NCI-H2171 treated with DMSO at 0.1 percent for 48 hours (cell line): ENCODE results near the gene VEGFC.

Experiments
- DNase-seq: peaks from one replicate; lab custom pipeline; 2025; lab: John Stamatoyannopoulos, UW

Gene VEGFC

DNA sequence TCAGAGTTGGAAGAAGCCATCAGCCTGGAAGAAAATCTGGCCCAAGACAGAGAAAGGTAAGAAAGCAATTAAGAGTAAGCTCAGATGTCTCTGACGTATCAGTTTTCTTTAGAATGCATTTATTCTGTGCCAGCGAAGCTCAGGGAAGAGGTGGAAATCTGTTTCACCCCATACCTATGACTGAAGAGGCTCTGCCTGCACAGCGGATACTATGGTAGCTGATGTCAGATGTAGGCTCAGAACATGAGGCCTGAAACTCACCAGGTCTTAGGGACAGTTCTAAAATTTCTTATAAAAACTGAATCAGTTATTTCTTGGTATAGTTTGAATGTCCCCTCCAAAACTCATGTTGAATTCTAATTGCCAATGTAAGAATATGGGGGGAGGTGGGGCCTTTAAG, 30.9 kb downstream of the VEGFC start:
- DNase-seq: no peak

DNA sequence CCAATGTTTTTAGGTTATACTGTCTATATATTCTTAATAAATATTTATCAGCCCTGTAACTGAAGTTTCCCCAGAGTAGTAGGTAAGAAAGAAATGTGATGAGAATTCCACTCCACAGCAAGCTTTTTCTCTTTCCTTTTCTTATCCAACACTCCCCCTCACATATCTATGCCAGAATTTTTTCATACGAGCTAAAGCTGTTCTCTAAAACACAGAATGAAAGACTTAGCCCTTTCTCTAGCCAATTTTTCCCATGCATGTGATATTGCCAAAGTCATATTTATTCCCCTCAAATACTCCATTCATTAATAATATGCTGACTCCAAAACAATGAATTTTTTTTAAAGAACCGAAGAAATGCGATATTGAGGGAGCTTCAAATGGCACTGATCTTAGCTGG, 32.3 kb downstream of the VEGFC start:
- no peak for DNase-seq

DNA sequence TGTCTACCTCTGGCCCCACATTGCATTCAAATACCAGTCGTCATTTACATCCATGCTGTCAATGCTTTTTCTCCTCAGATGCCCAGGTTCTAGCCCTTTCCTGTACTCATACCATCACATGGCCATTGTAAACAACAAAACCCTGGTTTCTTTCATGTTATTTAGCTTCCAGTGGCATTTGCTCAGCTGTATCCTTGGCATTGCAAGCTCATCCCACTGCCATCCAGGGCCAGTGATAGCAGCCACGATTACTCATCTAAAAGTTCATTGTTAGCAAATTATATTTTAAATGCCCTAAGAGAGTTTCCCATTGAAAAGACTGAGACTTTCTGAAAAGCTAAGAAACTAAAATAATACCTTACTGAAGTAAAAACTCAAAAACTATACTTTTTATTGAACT, 34.0 kb downstream of the VEGFC start:
- no peak for DNase-seq

DNA sequence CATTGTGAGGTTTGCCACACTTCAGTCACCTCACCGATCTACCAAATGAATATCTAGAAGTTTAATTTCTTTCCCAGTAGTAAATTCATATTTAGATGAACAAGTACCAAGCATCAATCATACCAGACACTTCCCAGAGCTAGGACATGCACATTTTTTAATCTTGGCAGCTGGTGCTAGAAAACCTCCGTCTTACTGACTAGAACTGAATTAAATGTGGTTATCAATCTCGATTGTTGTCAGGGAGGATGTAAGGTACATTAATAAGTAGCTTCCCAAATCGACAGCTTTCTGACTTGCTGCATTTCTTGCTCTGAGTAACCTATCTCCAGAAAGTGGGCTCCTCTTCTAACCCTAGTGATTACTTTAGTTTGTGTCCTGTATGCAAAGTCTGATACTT, 34.4 kb downstream of the VEGFC start:
- DNase-seq: no peak

DNA sequence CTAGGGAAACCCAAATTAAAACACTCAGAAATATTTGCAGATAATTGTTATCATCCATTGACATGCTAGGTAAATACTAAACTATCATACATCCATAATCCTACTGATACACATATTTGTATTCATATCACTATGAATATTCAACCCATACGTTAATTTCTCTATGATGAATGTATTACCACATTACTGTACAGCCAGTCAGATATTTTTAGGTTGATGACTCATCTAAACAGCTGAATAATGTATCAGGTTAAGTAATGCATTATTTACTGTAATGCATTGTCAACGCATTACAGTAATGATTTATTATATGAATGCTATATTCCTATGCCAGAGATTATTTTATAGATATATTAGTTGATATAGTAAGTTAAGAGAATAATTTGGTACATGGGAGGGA, 37.1 kb downstream of the VEGFC start:
- DNase-seq: no peak

DNA sequence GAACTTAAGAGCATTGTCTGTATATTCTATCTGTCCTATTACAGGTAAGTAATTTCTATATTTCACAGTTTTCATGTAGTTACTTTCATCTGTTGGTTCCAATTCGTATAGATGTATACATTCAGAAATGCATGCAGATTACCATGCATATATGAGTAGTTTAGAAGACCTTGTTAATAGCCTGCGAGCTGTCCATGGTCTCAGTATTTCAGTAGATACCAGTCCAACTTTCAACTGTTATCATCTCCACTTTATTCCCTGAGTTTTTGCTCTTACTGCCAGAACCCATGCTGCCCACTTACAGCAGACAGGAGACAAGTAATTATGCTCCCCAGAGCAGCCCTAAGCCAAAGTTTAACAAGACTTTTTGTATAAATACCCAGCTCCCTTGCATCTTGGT, 37.7 kb downstream of the VEGFC start:
- no peak for DNase-seq

DNA sequence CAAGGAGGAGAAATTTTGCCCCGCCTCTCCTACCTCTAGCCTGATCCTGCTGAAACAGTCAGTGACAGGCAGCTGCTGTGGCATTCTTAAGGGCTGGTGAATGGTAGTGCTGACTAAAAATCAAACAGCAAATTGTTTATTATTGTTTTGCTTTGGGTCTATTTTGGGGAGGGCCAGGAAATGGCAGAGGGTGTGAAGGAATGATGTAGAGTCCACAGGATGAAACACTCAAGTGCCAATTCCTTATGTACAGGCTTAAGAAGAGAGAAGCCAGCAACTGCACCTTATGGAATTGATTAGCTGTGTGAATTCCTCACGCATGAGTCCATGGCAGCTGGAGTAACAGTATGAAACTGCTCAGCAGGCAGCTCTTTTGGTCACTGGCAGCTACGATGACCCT, 39.7 kb downstream of the VEGFC start:
- DNase-seq: no peak

DNA sequence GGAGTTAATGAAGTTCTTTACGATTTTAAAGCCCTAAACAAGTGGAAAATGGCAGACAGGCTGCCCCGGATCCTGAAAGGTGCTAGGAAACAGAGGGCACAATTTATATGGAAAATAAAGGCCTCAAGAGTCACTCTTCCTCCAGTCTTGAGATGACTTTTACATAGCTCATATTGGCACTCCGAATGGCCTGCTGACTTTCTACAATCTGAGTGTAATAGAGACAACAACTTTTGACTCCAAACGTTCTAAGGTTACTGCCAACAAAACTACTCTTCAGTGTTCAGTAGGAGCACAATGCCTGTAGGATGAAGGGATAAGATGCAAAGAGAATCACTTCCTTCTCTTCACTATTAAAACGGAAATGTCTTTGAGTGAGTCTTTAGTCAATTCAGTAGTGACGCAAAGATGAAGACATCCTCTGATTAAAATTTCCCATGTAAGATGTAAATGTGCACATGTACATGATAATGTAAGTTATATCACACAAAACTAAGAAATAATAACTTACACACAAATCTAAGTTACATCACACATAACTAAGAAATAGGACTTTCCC, 40.5 kb downstream of the VEGFC start:
- DNase-seq: no peak

DNA sequence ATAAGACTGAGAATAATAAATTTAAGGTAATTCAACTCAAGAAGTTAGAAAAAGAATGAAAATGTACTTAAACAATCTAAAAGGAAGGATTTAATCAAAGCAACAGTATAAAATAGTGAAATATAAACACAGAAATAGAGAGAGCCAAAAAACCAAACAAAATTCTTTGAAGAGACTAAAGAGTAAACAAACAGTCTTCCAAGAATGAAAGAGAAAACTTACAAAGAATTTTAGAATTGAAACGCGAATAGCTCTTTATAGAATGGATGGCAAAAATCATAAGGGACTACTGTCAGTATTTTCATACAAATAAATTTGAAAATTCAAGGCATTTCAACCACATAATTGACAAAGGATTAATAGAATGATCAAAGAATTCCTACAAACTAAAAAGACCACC, 41.7 kb downstream of the VEGFC start:
- no peak for DNase-seq

DNA sequence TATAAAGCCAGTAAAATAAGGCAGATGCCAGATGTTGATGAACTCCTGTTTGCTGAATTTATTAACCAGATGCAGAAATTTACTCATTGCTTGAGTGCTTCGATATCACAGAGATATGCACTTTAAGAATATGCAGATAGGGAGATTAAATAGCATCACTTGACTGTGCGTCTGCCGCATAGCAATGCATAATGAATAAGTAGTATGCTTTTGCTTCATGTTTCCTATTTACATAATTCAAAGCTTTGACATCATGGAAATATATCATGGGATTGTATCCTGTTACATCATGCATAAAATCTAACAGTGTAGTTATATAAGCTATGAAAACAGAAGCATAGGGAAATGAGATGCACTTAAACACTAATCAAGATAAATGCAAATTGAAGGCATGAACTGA, 45.9 kb downstream of the VEGFC start:
- no peak for DNase-seq

DNA sequence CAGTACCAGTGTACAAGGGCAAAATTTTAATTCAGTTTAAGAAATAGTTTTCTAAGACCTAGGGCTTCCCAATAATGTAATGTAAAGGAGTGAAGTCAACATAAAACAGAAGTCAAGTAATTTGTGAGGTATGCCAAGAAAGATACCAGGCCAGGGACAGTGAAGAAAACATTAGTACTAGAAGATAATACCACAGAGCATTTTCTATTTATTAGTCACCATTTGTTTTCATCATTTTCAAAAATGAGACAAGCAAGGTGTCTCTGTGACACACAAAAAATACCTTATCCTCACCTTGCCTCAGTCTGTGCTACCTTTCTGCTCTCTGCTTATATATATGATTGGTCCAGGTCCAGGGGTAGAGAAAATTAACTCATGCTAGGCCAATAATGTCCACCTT, 46.8 kb downstream of the VEGFC start:
- no peak for DNase-seq

DNA sequence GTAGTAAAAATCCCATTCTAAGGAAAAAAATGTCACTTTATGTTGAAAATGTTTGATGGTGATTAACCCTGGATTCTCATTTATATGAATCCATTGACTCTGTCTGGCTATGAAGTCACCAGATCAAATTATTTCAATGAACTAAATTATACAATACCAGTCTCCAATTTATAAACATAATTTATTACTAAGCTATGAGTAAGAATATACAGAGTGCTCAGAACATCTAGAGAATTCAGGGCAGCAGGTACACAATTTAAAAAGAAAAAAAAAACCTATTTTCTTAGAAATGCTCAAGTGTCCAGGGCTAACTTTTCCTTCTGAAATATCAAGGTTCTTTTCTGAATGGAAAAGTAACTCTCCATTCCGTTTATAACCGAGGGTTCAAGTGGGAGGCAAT, 48.6 kb downstream of the VEGFC start:
- DNase-seq: no peak

DNA sequence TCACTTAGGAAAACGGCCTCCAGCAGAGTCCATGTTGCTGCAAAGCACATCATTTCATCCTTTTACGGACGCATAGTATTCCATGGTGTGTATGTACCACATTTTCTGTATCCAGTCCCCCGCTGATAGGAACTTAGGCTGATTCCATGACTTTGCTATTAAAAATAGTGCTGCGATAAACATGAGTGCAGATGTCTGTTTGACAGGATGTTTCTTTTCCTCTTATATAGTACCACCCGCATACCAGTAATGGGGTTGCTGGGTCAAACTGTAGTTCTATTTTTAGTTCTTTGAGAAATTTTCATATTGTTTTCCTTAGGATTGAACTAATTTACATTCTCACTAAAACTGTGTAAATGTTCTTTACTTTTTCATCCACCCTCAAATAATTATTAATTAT, 50.5 kb downstream of the VEGFC start:
- DNase-seq: no peak

DNA sequence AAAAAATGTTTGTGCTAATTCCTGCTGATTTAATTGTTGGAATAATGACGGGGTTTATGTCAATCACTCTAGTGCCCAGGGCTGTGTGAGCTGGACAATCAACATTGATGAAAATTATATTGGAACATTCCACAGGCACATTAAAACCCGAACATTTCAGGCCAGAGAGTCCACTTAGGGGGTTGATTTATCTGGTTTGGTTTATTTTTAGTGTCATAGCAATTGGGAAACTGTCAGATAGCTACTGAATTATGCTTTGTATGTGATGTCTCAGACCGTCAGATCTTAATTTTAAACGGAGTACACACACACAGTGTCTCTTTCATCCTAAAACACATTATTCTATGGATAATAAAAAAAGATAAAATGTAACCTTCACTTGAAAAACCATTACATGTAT, 51.5 kb downstream of the VEGFC start:
- no peak for DNase-seq

DNA sequence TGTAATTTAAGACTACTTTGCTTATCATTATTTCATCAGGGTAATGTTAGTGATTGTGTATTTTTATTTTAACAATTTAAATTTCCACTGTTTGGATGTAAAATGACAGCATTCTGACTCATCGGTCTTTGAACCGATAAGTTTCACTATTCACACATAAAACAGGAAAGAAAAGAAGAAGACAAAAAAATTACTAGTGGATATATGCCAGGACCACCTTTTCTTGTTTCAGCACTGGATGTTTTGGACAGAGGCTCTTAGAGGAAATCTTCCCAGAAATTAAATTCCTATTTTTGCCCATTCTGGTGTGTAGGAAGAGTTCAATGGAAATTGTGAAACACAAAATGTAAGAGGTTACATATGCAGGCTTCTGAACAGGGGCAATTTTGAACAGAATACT, 57.4 kb downstream of the VEGFC start:
- no peak for DNase-seq

DNA sequence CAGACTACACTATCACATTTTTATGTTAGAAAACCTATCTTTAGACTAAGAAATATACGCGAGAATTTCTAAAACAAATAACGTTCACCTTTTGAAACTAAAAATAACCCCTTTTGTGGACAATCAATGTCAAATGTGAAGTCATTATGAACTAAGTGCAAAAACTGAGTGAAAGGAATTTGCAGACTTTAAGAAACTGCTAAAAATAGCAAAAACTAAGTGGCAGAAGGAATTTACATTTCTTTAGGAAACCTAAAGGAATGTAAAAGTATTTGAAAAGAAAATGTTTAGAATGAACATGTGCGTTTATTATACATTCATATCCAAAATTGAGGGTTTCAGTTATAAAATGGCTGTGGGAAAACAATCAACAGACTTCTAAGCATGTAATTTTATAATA, 58.3 kb downstream of the VEGFC start:
- DNase-seq: no peak

DNA sequence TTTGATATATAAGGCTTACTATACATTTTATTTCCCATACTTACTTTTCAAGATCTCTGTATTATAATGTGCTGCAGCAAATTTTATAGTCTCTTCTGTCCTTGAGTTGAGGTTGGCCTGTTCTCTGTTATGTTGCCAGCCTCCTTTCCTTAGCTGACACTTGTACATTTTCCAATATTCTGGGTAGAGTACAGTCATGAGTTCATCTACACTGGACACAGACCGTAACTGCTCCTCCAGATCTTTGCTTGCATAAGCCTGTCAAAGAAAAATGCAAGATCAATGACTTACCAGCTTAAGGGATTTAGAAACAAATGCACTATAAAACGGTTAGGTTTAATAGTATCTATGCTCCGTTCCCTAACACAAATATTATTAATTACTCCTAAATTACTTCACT, 63.2 kb downstream of the VEGFC start:
- no peak for DNase-seq

DNA sequence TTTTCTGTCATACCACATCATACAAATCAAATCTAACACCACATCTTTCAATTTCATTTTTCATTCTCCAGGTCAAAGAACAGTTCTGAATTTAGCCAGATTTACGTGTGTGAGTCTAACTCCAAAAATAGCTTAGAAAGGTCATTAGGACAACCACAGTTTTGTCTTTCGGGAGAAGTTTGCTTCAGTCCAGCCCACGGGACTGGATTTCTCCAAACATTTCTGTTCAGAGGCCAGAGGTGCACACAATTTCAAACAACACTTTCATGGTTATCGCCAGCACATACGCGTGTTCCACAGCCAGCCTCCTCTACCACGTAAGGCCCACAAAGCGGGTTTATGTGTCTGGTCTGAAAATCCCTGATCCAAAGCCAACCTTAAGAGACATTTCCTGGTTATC, 65.9 kb downstream of the VEGFC start:
- no peak for DNase-seq

DNA sequence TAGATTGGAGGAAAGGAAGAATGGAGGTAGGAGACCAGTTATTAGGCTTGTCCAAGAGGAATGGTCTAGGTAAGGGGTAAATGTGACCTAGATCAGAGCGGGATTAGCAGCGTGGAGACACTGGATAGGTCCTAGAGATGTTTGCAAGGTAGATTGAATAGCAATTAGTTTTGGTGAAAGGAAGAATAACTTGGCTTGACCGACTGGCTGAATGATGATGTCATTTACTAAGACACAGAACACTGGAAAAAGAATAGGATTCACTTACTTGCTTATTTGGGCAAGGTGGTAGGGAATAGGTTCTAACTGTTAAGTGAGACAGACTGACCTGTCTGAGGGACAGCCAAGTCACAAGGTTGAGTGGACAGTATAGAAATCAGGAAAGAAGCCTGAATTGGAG, 71.3 kb downstream of the VEGFC start:
- no peak for DNase-seq

DNA sequence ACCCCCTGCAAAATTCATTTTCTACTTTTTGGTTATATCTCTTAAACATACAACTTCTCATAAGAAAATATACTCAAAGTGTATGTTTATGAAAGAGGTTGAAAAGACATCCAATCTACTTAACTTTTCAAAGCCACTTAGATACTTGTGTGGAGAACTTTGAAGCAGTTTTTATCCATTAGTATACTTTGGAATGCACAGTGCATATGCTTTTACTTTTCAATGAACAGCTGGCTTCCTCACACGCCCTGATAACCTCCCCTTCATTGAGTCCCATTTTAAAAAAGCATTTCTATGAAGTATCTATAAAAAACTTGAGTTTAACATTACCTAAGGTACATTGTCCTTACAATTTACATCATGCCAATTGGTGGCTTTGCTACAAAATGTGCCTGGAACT, 73.8 kb downstream of the VEGFC start:
- no peak for DNase-seq

DNA sequence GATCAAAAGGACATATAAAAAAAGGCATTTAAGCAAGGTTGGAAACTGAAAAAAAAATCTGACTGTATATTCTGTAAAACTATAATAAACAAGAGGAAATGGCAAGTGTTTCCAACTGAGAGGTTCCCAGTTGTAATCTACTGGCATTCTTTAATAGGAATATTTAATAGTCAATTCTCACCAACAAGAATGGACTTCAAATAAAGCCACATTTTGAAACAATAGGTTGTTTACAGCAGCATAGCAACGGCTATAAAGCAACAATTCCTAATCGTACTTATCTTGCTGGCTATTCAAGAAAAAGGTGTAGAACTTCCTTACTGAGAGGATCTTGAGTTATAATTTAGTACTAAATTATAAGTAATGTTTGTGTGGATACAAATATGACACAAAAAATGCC, 75.5 kb downstream of the VEGFC start:
- DNase-seq: no peak

DNA sequence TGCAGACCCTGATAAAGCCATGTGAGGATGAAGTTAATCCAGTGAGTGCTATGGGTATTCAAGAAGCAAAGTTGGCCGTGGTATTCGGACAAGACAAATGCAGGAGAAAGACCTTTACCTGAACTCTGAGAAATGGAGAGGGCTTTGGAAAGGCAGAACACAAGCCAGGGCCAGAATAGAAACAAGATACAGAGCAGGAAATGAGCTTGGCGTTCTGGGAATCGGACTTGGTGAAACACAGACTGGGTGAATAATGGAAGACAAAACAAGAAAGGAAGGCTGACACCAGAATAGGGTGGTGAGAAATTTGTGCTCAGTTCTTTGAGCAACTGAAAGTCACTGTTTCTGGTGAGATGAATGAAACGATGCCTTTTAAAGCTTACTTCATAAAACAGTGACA, 83.3 kb downstream of the VEGFC start:
- DNase-seq: no peak

DNA sequence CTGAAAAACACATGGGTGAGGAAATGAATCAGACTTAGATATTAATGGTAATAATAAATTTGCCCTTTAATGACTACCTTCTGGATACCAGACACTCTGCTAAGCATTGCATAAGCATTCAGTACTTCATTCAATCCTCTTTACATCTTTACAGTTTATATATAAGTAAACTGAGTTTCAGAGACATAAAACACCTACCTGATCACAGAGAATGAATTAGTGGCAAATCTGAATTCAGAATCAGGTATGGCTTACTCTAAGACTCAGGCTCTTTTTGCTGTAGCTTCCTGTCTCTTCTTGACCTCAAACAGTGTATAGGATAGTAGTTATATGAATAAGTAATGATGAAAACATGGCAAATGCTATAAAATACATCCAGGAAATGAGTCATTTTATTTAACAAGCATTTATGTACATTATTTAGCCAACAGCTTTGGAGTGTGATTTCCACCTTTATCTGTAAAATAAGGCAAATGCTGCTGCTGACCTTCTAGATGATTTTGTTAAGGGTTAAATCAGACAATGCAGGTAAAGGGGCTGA, 83.9 kb downstream of the VEGFC start:
- DNase-seq: no peak

DNA sequence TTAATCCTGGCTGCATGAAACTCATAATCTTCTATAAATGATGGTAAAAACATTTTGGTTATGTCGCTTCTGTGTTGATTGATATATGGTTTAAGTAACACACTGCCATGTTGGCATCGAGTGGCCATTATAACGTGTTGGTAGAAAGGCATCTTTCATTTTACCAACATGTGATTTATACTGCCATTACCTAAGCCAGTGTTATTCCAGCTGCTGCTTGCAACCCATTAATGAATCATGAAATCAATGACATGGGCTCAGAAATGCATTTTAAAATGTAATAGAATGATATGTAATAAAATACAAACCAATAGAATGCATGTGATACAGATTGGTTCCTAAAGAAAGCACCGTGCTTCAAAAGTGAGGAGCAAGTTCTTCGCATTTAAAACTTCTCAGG, 102.0 kb downstream of the VEGFC start:
- DNase-seq: no peak

DNA sequence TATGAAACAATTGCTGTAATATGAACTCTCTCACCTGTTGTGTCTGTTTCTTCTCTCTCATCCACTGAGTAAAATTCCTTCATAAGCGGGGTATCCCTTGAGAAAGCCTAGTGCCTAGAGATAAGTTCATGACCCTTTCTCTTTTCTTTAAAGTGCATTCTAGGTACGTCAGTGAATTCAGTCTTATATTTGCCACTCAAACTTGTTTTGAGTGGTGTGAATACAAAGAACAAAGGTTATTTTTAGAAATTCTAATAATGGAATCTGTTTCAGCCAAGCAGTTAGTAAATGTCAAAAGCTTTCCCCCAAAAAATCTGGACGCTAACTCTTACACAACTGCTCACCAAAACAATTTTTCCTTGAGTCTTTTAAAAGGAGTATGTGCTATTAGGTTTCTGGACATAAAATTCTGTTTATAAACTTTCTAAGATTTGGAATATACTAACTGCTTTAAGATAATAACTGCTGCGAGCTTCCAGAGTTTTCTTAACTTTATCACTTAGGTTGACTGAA, 112.0 kb downstream of the VEGFC start:
- no peak for DNase-seq
